OCI-LY3 (cell line): ENCODE measurements around the gene SDK1.
"Not testable (repeated sequence)": the region's sequence is repeated elsewhere in the genome, so short reads cannot be mapped to it uniquely, and the experiment has no call there.

Source experiments
- H2AFZ ChIP-seq: fragments of 200-600, 300-600 bp; shearing (Covaris generic); 2 replicates; pipeline ENCODE4 v1.6.0; 2014; ENCODE audit warnings: antibody characterized with exemption, low read depth, low read length
- H3K27ac ChIP-seq: fragments of 200-600, 300-600 bp; sonication (generic); 2 replicates; pipeline ENCODE4 v1.5.1; 2014; ENCODE audit warnings: mild to moderate bottlenecking, low read length, moderate library complexity, mixed read lengths
- H3K27me3 ChIP-seq: fragments of 200-600, 300-600 bp; sonication (generic); 2 replicates; pipeline ENCODE4 v1.6.1; 2014; ENCODE audit warnings: low read depth, low read length, mixed read lengths
- H3K36me3 ChIP-seq: fragments of 200-600, 300-600 bp; sonication (generic); replicated peaks from 2 replicates; pipeline ENCODE3; 2014; ENCODE audit warnings: low read depth, low read length, mixed read lengths
- H3K4me1 ChIP-seq: fragments of 300-600, 200-600 bp; sonication (generic); 2 replicates; pipeline ENCODE4 v1.6.1; 2014; ENCODE audit warnings: low read length, mixed read lengths
- H3K4me2 ChIP-seq: fragments of 200-600, 300-600 bp; sonication (generic); 2 replicates; pipeline ENCODE4 v1.6.1; 2014; ENCODE audit warnings: low read length, mixed read lengths
- H3K4me3 ChIP-seq: fragments of 300-600, 200-600 bp; sonication (generic); 2 replicates; pipeline ENCODE4 v1.5.1; 2014; ENCODE audit warnings: antibody characterized with exemption, mild to moderate bottlenecking, low read length, moderate library complexity
- H3K79me2 ChIP-seq: fragments of 300-600, 200-600 bp; shearing (Covaris generic); 2 replicates; pipeline ENCODE4 v1.6.1; 2014; ENCODE audit warnings: mild to moderate bottlenecking, low read length, mixed read lengths
- H3K9ac ChIP-seq: fragments of 300-600, 200-600 bp; shearing (Covaris generic); 2 replicates; pipeline ENCODE4 v1.6.0; 2014; ENCODE audit warnings: mild to moderate bottlenecking, low read length, moderate library complexity
- H3K9me3 ChIP-seq: fragments of 200-600, 300-600 bp; shearing (Covaris generic); 2 replicates; pipeline ENCODE4 v1.6.1; 2014; ENCODE audit warnings: low read length, mixed read lengths; ENCODE audit not compliant: insufficient read depth
- H4K20me1 ChIP-seq: fragments of 200-600, 300-600 bp; sonication (generic); 2 replicates; pipeline ENCODE4 v1.6.1; 2016; ENCODE audit warnings: low read length, mixed read lengths; ENCODE audit not compliant: insufficient read depth
- EZH2phosphoT487 ChIP-seq: fragments of 200-600 bp; shearing (Covaris generic); IDR thresholded peaks from 2 replicates; pipeline ENCODE4 v1.6.1; 2018; ENCODE audit warnings: antibody characterized with exemption, mixed run types, low read depth
- TF ChIP-seq, protein P1 (sequence below): fragments of 200-600, 300-600 bp; sonication (generic); IDR thresholded peaks from 2 replicates; pipeline ENCODE4 v1.5.1; 2014; ENCODE audit warnings: antibody characterized with exemption, low read length, low read depth

The SDK1 gene

DNA sequence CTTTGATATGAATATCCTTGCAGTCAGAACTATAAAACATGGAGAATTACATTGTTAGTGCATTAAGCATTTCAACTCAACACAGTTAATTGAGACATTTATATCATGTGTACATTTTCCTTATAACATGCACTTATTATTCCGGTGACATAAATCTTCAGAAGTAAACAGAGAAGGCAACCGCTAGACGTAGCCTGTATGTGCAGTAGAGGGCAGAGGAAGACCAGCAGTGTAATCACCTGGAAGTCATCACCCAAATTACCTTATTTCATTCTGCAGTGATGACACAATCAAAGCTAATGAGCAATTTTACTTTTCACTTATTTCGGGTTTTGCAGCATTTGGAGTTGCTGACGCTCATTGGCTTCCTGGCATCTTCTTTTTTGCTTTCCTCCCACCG is 394.6 kb downstream of the SDK1 start:
- Histone ChIP-seq H3K79me2 (no peaks in the 10 kb centered on the region), H3K27ac (no peak overlapping the region), H2AFZ (no peak overlapping the region), H3K36me3 (no peaks in the 10 kb centered on the region), H4K20me1 (no peaks in the 10 kb centered on the region), H3K4me1 (no peaks in the 10 kb centered on the region), H3K4me3 (no peak overlapping the region), H3K9me3 (no peaks in the 10 kb centered on the region), H3K9ac (no peak overlapping the region), H3K27me3 (no peaks in the 10 kb centered on the region), H3K4me2 (no peak overlapping the region)
- TF ChIP-seq, protein P1, sequence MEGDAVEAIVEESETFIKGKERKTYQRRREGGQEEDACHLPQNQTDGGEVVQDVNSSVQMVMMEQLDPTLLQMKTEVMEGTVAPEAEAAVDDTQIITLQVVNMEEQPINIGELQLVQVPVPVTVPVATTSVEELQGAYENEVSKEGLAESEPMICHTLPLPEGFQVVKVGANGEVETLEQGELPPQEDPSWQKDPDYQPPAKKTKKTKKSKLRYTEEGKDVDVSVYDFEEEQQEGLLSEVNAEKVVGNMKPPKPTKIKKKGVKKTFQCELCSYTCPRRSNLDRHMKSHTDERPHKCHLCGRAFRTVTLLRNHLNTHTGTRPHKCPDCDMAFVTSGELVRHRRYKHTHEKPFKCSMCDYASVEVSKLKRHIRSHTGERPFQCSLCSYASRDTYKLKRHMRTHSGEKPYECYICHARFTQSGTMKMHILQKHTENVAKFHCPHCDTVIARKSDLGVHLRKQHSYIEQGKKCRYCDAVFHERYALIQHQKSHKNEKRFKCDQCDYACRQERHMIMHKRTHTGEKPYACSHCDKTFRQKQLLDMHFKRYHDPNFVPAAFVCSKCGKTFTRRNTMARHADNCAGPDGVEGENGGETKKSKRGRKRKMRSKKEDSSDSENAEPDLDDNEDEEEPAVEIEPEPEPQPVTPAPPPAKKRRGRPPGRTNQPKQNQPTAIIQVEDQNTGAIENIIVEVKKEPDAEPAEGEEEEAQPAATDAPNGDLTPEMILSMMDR = peak; percentile 5; the same call in 1 of the 2 replicates
- no peak for TF ChIP-seq EZH2phosphoT487

DNA sequence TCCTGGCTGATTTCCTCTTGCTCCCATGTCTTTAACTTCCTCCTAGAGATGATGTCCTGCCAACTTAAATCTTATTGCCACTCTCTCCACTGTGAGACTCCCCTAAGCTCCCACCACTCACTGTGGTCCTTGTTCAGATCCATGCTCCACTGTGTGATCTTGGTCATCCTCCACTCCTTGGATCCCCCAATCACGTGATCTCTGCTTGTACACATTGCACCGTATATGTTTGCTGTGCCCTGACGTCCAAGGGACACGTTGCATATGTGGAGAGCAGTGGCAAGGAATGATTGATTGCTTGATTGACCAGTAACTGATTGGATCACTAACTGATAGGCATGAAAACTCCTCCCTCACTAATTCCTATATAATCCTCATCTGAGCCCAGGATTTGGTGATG is 395.1 kb downstream of the SDK1 start:
- Histone ChIP-seq H3K27ac (no peak overlapping the region), H4K20me1 (no peaks in the 10 kb centered on the region), H3K36me3 (no peaks in the 10 kb centered on the region), H3K4me2 (no peak overlapping the region), H3K4me3 (no peak overlapping the region), H3K27me3 (no peaks in the 10 kb centered on the region), H3K9ac (no peak overlapping the region), H2AFZ (no peak overlapping the region), H3K9me3 (no peaks in the 10 kb centered on the region), H3K4me1 (no peaks in the 10 kb centered on the region), H3K79me2 (no peaks in the 10 kb centered on the region)
- TF ChIP-seq EZH2phosphoT487 = no peak
- TF ChIP-seq, protein P1 = no peak

DNA sequence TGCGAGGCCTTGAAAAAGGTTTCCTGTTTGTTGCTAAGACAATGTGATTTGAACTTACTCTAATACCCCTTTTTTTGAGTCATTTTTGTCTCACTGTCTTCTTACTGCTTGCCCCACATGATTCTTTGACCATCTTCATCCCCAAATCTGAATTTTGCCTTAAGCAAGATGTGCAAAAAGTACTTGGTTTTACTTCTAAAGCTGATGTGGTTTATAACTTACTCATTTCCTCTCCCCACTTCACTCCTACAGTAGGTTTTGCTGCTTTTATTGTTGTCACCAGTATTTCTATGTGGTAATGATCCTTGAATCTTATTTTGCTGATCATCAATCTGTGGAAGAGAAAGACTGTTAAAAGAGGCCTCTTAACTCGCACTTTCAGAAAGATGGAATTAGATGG is 396.4 kb downstream of the SDK1 start:
- Histone ChIP-seq H3K79me2 (no peaks in the 10 kb centered on the region), H3K27ac (no peak overlapping the region), H3K4me1 (no peaks in the 10 kb centered on the region), H3K4me2 (no peak overlapping the region), H3K4me3 (no peak overlapping the region), H3K9ac (no peak overlapping the region), H4K20me1 (no peaks in the 10 kb centered on the region), H3K9me3 (no peaks in the 10 kb centered on the region), H3K36me3 (no peaks in the 10 kb centered on the region), H2AFZ (no peak overlapping the region), H3K27me3 (no peaks in the 10 kb centered on the region)
- TF ChIP-seq, protein P1 = no peak
- no peak for TF ChIP-seq EZH2phosphoT487

DNA sequence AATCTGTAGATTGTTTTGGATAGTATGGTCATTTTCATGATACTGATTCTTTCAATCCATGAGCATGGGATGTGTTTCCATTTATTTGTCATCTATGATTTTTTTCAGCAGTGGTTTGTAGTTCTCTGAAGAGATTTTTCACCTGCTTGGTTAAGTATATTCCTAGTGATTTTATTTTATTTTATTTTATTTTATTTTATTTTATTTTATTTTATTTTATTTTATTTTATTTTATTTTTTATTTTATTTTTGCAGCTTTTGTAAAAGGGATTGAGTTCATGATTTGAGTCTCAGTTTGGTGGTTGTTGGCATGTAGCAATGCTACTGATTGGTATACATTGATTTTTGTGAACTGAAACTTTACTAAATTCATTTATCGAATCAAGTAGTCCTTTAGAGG is 404.2 kb downstream of the SDK1 start:
- no peaks in the 10 kb centered on the region for H3K36me3 ChIP-seq
- H3K9ac ChIP-seq = no peak overlapping the region
- H3K4me2 ChIP-seq = no peak overlapping the region
- no peaks in the 10 kb centered on the region for H3K27me3 ChIP-seq
- no peaks in the 10 kb centered on the region for H3K79me2 ChIP-seq
- no peaks in the 10 kb centered on the region for H3K9me3 ChIP-seq
- H3K4me3 ChIP-seq = no peak overlapping the region
- H2AFZ ChIP-seq = no peak overlapping the region
- TF ChIP-seq, protein P1 = no peak
- TF ChIP-seq EZH2phosphoT487 = no peak
- no peaks in the 10 kb centered on the region for H4K20me1 ChIP-seq
- no peaks in the 10 kb centered on the region for H3K4me1 ChIP-seq
- H3K27ac ChIP-seq = no peak overlapping the region

DNA sequence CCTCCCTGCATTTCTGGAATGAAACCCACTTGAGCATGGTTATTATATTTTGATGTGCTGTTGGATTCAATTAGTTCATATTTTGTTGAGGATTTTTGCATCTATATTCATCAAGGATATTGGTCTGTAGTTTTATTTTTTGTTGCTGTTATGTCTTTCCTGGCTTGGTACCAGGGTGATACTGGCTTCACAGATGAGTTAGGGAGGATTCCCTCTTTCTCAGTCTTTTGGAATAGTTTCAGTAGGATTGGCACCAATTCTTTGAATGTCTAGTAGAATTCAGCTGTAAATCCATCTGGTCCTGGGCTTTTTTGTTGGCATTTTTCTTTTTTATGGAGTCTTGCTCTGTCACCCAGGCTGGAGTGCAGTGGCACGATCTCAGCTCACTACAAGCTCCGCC is 405.0 kb downstream of the SDK1 start:
- not testable (repeated sequence) for H3K9ac ChIP-seq, H3K36me3 ChIP-seq, H3K4me1 ChIP-seq, H3K79me2 ChIP-seq, H3K4me2 ChIP-seq, H3K27ac ChIP-seq, H4K20me1 ChIP-seq, H3K9me3 ChIP-seq, H2AFZ ChIP-seq, H3K4me3 ChIP-seq, H3K27me3 ChIP-seq
